Measurements from ENCODE around the gene METRN. TPM values are rescaled to one million over a fixed set of nuclear protein-coding genes. Genes with fewer than 3 reads are reported as not detected.

METRN gene
- total and polyA plus RNA-seq, 2 donors (not counting 1 experiment from before 2014, with no cell fraction given) = 6.9 to 10.4 TPM

GRCh38 chr16:667780-668518 is 47.0 kb upstream of the METRN start, which contains the start of gene RHOT2:
Gene RHOT2, plus strand, starts transcription at chr16:668132. Its CDS starts 68 bp downstream, at chr16:668200.
- Histone ChIP-seq H3K4me2 (replicated peaks; ENCODE audit: low read depth, low read length, poor library complexity, severe bottlenecking) (peak within 1 kb of the TSS; percentile 99), H3K27me3 (replicated peaks in 1 of 4; ENCODE audit: control extremely low read depth in 1 of 4, control insufficient read depth in 3 of 4, insufficient read depth in 4 of 4, low read length in 3 of 4) (no peaks in the 10 kb centered on the region), H3K27ac (ENCODE audit: low read length in 2 of 2) (peak within 1 kb of the TSS; percentile 41 to 79), H4K20me1 (ENCODE audit: control insufficient read depth, insufficient read depth, low read length, poor library complexity, severe bottlenecking) (peaks cover 31% of the 10 kb centered on the region), H3K9me3 (ENCODE audit: control extremely low read depth in 1 of 3, control insufficient read depth in 2 of 3, insufficient read depth in 1 of 3, low read length in 2 of 3) (no peaks in the 10 kb centered on the region), H3K79me2 (ENCODE audit: control insufficient read depth, insufficient read depth, low read length) (peaks cover 5% of the 10 kb centered on the region), H3K4me3 (ENCODE audit: control extremely low read depth in 1 of 5, extremely low read depth in 1 of 5, insufficient read depth in 1 of 5, low read depth in 2 of 5, low read length in 4 of 5) (peak within 1 kb of the TSS; percentile 23 to 84 (median 73)), H2AFZ (ENCODE audit: insufficient read depth, low read depth, low read length, poor library complexity, severe bottlenecking) (peak within 1 kb of the TSS; percentile 94), H3K4me1 (ENCODE audit: control insufficient read depth in 2 of 2, insufficient read depth in 2 of 2, low read length in 2 of 2) (peaks cover 15 to 25% of the 10 kb centered on the region in 2 donors), H3K9ac (ENCODE audit: low read length) (peak within 1 kb of the TSS; percentile 91), H3K36me3 (replicated peaks in 1 of 2; ENCODE audit: control extremely low read depth in 1 of 2, control insufficient read depth in 1 of 2, extremely low read depth in 1 of 2, insufficient read depth in 2 of 2, low read length in 1 of 2) (peaks cover 0 to 28% of the 10 kb centered on the region in 2 experiments)
- ATAC-seq (ENCODE audit: low read depth) (peak; percentile 99), DNase-seq (peak; percentile 95)
- POLR2A ChIA-PET = interaction anchor here (0.7 to 1.6 kb wide), 2 partner anchors 16 to 31 kb away, joined by 3 to 4 read pairs; partner anchors contain the start of gene JMJD8
- CTCF ChIA-PET = interaction anchor here (2.4 kb wide), 1 partner anchor 13 kb away, joined by 7 read pairs; no protein-coding TSS in a partner anchor
- TF ChIP-seq EZH2 (IDR thresholded peaks at IDR 0.05; ENCODE audit: borderline replicate concordance, insufficient read depth, low read depth, low read length, poor library complexity, severe bottlenecking) (no peak), CTCF (IDR thresholded peaks at IDR 0.05) (peak; percentile 79)
- WGBS (ENCODE audit: insufficient coverage) = under 1% methylated on average over 78 of the region's 78 CpGs
- H3K9me3 Mint-ChIP-seq (ENCODE audit: insufficient read depth) = no peaks in the 10 kb centered on the region
- intact Hi-C loops (cut with micrococcal nuclease) = loop anchor here (1.0 to 5.0 kb wide), 6 partner anchors 11 to 276 kb away; partner anchors contain the start of genes JMJD8, METTL26 and WDR90
- peak within 1 kb of the TSS; percentile 86 for H3K4me3 Mint-ChIP-seq
- H3K27me3 Mint-ChIP-seq = no peaks in the 10 kb centered on the region
- H3K4me1 Mint-ChIP-seq = peaks cover 12% of the 10 kb centered on the region
- peak within 1 kb of the TSS; percentile 92 for H3K27ac Mint-ChIP-seq
